SU-DHL-6 (cell line): ENCODE measurements around the gene TXNRD3.

Source experiments
- H2AFZ ChIP-seq: fragments of 200-600 bp; sonication (generic); 2 replicates; pipeline ENCODE4 v1.6.1; 2014; ENCODE audit warnings: low read depth, mild to moderate bottlenecking, moderate library complexity, mixed read lengths, antibody characterized with exemption, low read length; ENCODE audit not compliant: severe bottlenecking
- H3F3A ChIP-seq: fragments of 200-600 bp; shearing (Covaris generic); 2 replicates; pipeline ENCODE4 v1.6.0; 2016; ENCODE audit warnings: antibody characterized with exemption, mild to moderate bottlenecking; ENCODE audit not compliant: insufficient read depth
- H3K27ac ChIP-seq: fragments of 200-600 bp; sonication (generic); 2 replicates; pipeline ENCODE4 v1.5.1; 2016; ENCODE audit warnings: low read depth, mild to moderate bottlenecking, low read length, moderate library complexity, mixed read lengths
- H3K27me3 ChIP-seq: fragments of 200-600 bp; sonication (generic), shearing (Covaris generic); 2 replicates; pipeline ENCODE4 v1.6.0; 2014; ENCODE audit warnings: mild to moderate bottlenecking, low read length
- H3K36me3 ChIP-seq: fragments of 200-600 bp; sonication (generic); 2 replicates; pipeline ENCODE4 v1.6.1; 2014; ENCODE audit warnings: mild to moderate bottlenecking, low read length, mixed read lengths
- H3K4me2 ChIP-seq: fragments of 300-600, 200-600 bp; shearing (Covaris generic), sonication (generic); 2 replicates; pipeline ENCODE4 v1.6.0; 2014; ENCODE audit warnings: low read length, low read depth, mild to moderate bottlenecking; ENCODE audit not compliant: poor library complexity, severe bottlenecking
- H3K4me3 ChIP-seq: fragments of 200-600 bp; sonication (generic); 2 replicates; pipeline ENCODE4 v1.5.1; 2014; ENCODE audit warnings: antibody characterized with exemption, low read length, mild to moderate bottlenecking, mixed read lengths; ENCODE audit not compliant: insufficient read depth, poor library complexity, severe bottlenecking
- H3K79me2 ChIP-seq: fragments of 200-600 bp; sonication (generic); 2 replicates; pipeline ENCODE4 v1.6.1; 2014; ENCODE audit warnings: mild to moderate bottlenecking, low read length, moderate library complexity; ENCODE audit not compliant: insufficient read depth
- H3K9ac ChIP-seq: fragments of 200-600 bp; sonication (generic); 2 replicates; pipeline ENCODE4 v1.7.0; 2014; ENCODE audit warnings: mild to moderate bottlenecking, low read length
- H3K9me2 ChIP-seq: fragments of 200-600 bp; sonication (generic); replicated peaks from 2 replicates; pipeline ENCODE4 v1.6.1; 2014; ENCODE audit warnings: low read length; ENCODE audit not compliant: insufficient read depth
- H3K9me3 ChIP-seq: fragments of 200-600 bp; sonication (generic); 2 replicates; pipeline ENCODE4 v1.6.1; 2014; ENCODE audit warnings: low read length, mixed read lengths; ENCODE audit not compliant: insufficient read depth
- H4K20me1 ChIP-seq: fragments of 200-600 bp; sonication (generic); 2 replicates; pipeline ENCODE4 v1.6.1; 2014; ENCODE audit warnings: low read depth, mild to moderate bottlenecking, antibody characterized with exemption, low read length, moderate library complexity, mixed read lengths
- CTCF ChIP-seq: fragments of 200-600 bp; sonication (generic); IDR thresholded peaks from one replicate; pipeline ENCODE4 v1.5.1; 2017; ENCODE audit warnings: antibody characterized with exemption, mild to moderate bottlenecking, low read length, moderate library complexity; ENCODE audit not compliant: insufficient read depth, poor library complexity, severe bottlenecking
- EZH2phosphoT487 ChIP-seq: fragments of 200-600 bp; sonication (generic), shearing (Covaris generic); conservative IDR thresholded peaks from 2 replicates; pipeline ENCODE4 v1.6.1; 2018; ENCODE audit warnings: mild to moderate bottlenecking, antibody characterized with exemption, low read length, moderate library complexity, mixed read lengths

The TXNRD3 gene

GRCh38 chr3:126696701-126697267, 41.9 kb upstream of the TXNRD3 start:
- Histone ChIP-seq H2AFZ (no peak overlapping the region), H3F3A (no peaks in the 10 kb centered on the region), H3K4me2 (no peak overlapping the region), H4K20me1 (no peaks in the 10 kb centered on the region), H3K9me2 (no peaks in the 10 kb centered on the region), H3K79me2 (no peaks in the 10 kb centered on the region), H3K9me3 (no peaks in the 10 kb centered on the region), H3K36me3 (no peaks in the 10 kb centered on the region), H3K27ac (no peak overlapping the region), H3K4me3 (no peak overlapping the region), H3K27me3 (no peaks in the 10 kb centered on the region), H3K9ac (no peak overlapping the region)
- no peak for TF ChIP-seq CTCF
- TF ChIP-seq EZH2phosphoT487 = no peak

GRCh38 chr3:126693921-126694320, 39.0 kb upstream of the TXNRD3 start:
- Histone ChIP-seq H3K79me2 (no peaks in the 10 kb centered on the region), H2AFZ (no peak overlapping the region), H4K20me1 (no peaks in the 10 kb centered on the region), H3K27me3 (no peaks in the 10 kb centered on the region), H3K27ac (no peak overlapping the region), H3K4me2 (no peak overlapping the region), H3K36me3 (no peaks in the 10 kb centered on the region), H3K9me2 (no peaks in the 10 kb centered on the region), H3K9ac (no peak overlapping the region), H3F3A (no peaks in the 10 kb centered on the region), H3K9me3 (no peaks in the 10 kb centered on the region), H3K4me3 (no peak overlapping the region)
- TF ChIP-seq CTCF (no peak), EZH2phosphoT487 (no peak)

- Histone ChIP-seq H2AFZ (no peak overlapping the region), H3K9me2 (no peaks in the 10 kb centered on the region)
These were observed 37.9 kb upstream of the TXNRD3 start for GRCh38 chr3:126692858-126693257.

More at GRCh38 chr3:126692858-126693257, 37.9 kb upstream of the TXNRD3 start:
- Histone ChIP-seq H3K9me3 (no peaks in the 10 kb centered on the region), H3K4me2 (no peak overlapping the region), H4K20me1 (no peaks in the 10 kb centered on the region), H3K36me3 (no peaks in the 10 kb centered on the region), H3K27me3 (no peaks in the 10 kb centered on the region), H3K79me2 (no peaks in the 10 kb centered on the region), H3K4me3 (no peak overlapping the region), H3K9ac (no peak overlapping the region), H3F3A (no peaks in the 10 kb centered on the region), H3K27ac (no peak overlapping the region)
- TF ChIP-seq EZH2phosphoT487 (no peak), CTCF (no peak)
